Peyer's patch (tissue), 4 donors: ENCODE results near the gene GABARAP. TPM values are rescaled to one million over a fixed set of nuclear protein-coding genes. Genes with fewer than 3 reads are reported as not detected.

ENCODE experiments used
- DNase-seq, 3 donors: peaks; one replicate each; pipeline ENCODE4 v3.0.0-alpha.2; 2017 to 2019
- H3K27ac ChIP-seq, 4 donors: fragments of 200-600 bp; sonication (generic); one replicate each; pipeline ENCODE4 v1.5.1; 2016 to 2019
- H3K27me3 ChIP-seq, 2 donors: fragments of 200-600 bp; sonication (generic); one replicate each; pipeline ENCODE4 v1.5.1; 2019
- H3K36me3 ChIP-seq, 3 donors: fragments of 200-600 bp; sonication (generic); one replicate each; pipeline ENCODE4 v1.5.1; 2016 to 2019
- H3K4me1 ChIP-seq, 4 donors: fragments of 200-600 bp; sonication (generic); one replicate each; pipeline ENCODE4 v1.5.1; 2016 to 2019
- H3K4me3 ChIP-seq, 4 donors: fragments of 200-600 bp; sonication (generic); 1 replicate in 3 of 4; 2 replicates in 1 of 4; pipeline ENCODE4 v1.5.1; 2016 to 2019; ENCODE audit warnings: mild to moderate bottlenecking in 1 of 4
- H3K9me3 ChIP-seq, 4 donors: fragments of 200-600 bp; sonication (generic); one replicate each; pipeline ENCODE4 v1.5.1; 2016 to 2019; ENCODE audit warnings: mild to moderate bottlenecking in 1 of 4
- CTCF ChIP-seq, 6 experiments: fragments of 450-650 bp in 4 of 6; fragments of 200-600 bp in 2 of 6; sonication (generic) in 1 of 6; IDR thresholded peaks; one replicate each; pipeline ENCODE4 v1.5.1; 2017 to 2019; ENCODE audit warnings: antibody characterized with exemption in 6 of 6, mild to moderate bottlenecking in 3 of 6, moderate library complexity in 1 of 6
- POLR2A ChIP-seq, 2 donors: fragments of 450-650 bp; IDR thresholded peaks; one replicate each; pipeline ENCODE4 v1.5.1; 2017; ENCODE audit warnings: antibody characterized with exemption in 2 of 2, mild to moderate bottlenecking in 2 of 2, moderate library complexity in 2 of 2
- total RNA-seq, 4 donors: library from RNA; depleted of rRNA; stranded (reverse); fragments of >200 nt; gene quantifications; one replicate each; pipeline ENCODE4 v1.1.0, GENCODE V29; 2016

GABARAP gene
- total RNA-seq, 4 donors from 2014 or later, result 288 to 521 (median 367) TPM

GRCh38 chr17:7224110-7224509, 18.1 kb downstream of the GABARAP start:
- DNase-seq, result no peak
- H3K27me3 ChIP-seq, result no peaks in the 10 kb centered on the region
- H3K4me1 ChIP-seq, result peaks cover 3 to 23% (median 9%) of the 10 kb centered on the region in 4 donors
- TF ChIP-seq POLR2A (IDR thresholded peaks at IDR 0.05) (no peak), CTCF (IDR thresholded peaks at IDR 0.05) (no peak)
- H3K9me3 ChIP-seq, result no peaks in the 10 kb centered on the region
- H3K36me3 ChIP-seq, result peaks cover 0 to 72% (median 0%) of the 10 kb centered on the region in 3 donors
- H3K4me3 ChIP-seq, result no peak overlapping the region
- H3K27ac ChIP-seq, result peak overlapping the region in 1 of 4 donors; percentile 100

- peak overlapping the region in 1 of 4 donors; percentile 100 for H3K27ac ChIP-seq
- peaks cover 0 to 66% (median 0%) of the 10 kb centered on the region in 3 donors for H3K36me3 ChIP-seq
- H3K4me3 ChIP-seq, result no peak overlapping the region
- no peaks in the 10 kb centered on the region for H3K27me3 ChIP-seq
- no peak for TF ChIP-seq CTCF (IDR thresholded peaks at IDR 0.05)
- TF ChIP-seq POLR2A (IDR thresholded peaks at IDR 0.05), result no peak
- no peaks in the 10 kb centered on the region for H3K9me3 ChIP-seq
- DNase-seq, result no peak
- peaks cover 5 to 29% (median 11%) of the 10 kb centered on the region in 4 donors for H3K4me1 ChIP-seq
These were observed 18.9 kb downstream of the GABARAP start for GRCh38 chr17:7223375-7223774.

- Histone ChIP-seq H3K9me3 (no peaks in the 10 kb centered on the region), H3K4me1 (peaks cover 5 to 33% (median 13%) of the 10 kb centered on the region in 4 donors), H3K4me3 (no peak overlapping the region), H3K36me3 (peaks cover 0 to 63% (median 0%) of the 10 kb centered on the region in 3 donors), H3K27me3 (no peaks in the 10 kb centered on the region), H3K27ac (peak overlapping the region in 1 of 4 donors; percentile 100)
- DNase-seq, result no peak
- TF ChIP-seq CTCF (IDR thresholded peaks at IDR 0.05), result no peak
- TF ChIP-seq POLR2A (IDR thresholded peaks at IDR 0.05), result no peak
These were observed 19.3 kb downstream of the GABARAP start for GRCh38 chr17:7222972-7223292.

- Histone ChIP-seq H3K4me1 (peaks cover 5 to 33% (median 13%) of the 10 kb centered on the region in 4 donors), H3K4me3 (peak overlapping the region in 1 of 4 donors; percentile 92), H3K27ac (peak overlapping the region in 1 of 4 donors; percentile 100), H3K9me3 (no peaks in the 10 kb centered on the region), H3K27me3 (no peaks in the 10 kb centered on the region), H3K36me3 (peaks cover 0 to 57% (median 0%) of the 10 kb centered on the region in 3 donors)
- no peak for DNase-seq
- no peak for TF ChIP-seq CTCF (IDR thresholded peaks at IDR 0.05)
- no peak for TF ChIP-seq POLR2A (IDR thresholded peaks at IDR 0.05)
These were observed 19.9 kb downstream of the GABARAP start for GRCh38 chr17:7222093-7222971.

GRCh38 chr17:7221278-7222092, 20.8 kb downstream of the GABARAP start:
- Histone ChIP-seq H3K4me1 (peaks cover 5 to 39% (median 13%) of the 10 kb centered on the region in 4 donors), H3K36me3 (peaks cover 0 to 49% (median 0%) of the 10 kb centered on the region in 3 donors), H3K27ac (peak overlapping the region; percentile 91 to 100 (median 94)), H3K4me3 (peak overlapping the region in 2 of 4 donors; percentile 75 to 92), H3K9me3 (no peaks in the 10 kb centered on the region), H3K27me3 (no peaks in the 10 kb centered on the region)
- no peak for TF ChIP-seq POLR2A (IDR thresholded peaks at IDR 0.05)
- no peak for TF ChIP-seq CTCF (IDR thresholded peaks at IDR 0.05)
- no peak for DNase-seq
